ENCODE results near the gene GUCY1A1.

GUCY1A1 gene

GRCh38 chr4:155629956-155630355, 36.7 kb upstream of the GUCY1A1 start (continued):
- TF ChIP-seq SP3 (tag by site-specific recombination; IDR thresholded peaks at IDR 0.05), result no peak
- TF ChIP-seq YY1 (tag by site-specific recombination; IDR thresholded peaks at IDR 0.05), result no peak
- no peak for TF ChIP-seq ZNF843 (tag by site-specific recombination; IDR thresholded peaks at IDR 0.05)
- TF ChIP-seq MYNN (tag by site-specific recombination; IDR thresholded peaks at IDR 0.05; ENCODE audit: borderline replicate concordance), result no peak
- no peak for TF ChIP-seq SALL2 (tag by site-specific recombination; IDR thresholded peaks at IDR 0.05; ENCODE audit: borderline replicate concordance)
- TF ChIP-seq ZNF223 (tag by site-specific recombination; IDR thresholded peaks at IDR 0.05), result no peak
- no peak for TF ChIP-seq ZNF776 (tag by site-specific recombination; IDR thresholded peaks at IDR 0.05; ENCODE audit: borderline replicate concordance)
- no peak for TF ChIP-seq ZXDB (tag by site-specific recombination; IDR thresholded peaks at IDR 0.05)
- TF ChIP-seq GFI1B (tag by site-specific recombination; IDR thresholded peaks at IDR 0.05), result peak; percentile 57; the same call in 1 of the 2 replicates
- no peak for TF ChIP-seq ZNF157 (tag by site-specific recombination; IDR thresholded peaks at IDR 0.05)
- no peak for TF ChIP-seq ZNF10 (tag by site-specific recombination; IDR thresholded peaks at IDR 0.05)
- no peak for TF ChIP-seq ZBTB6 (tag by site-specific recombination; IDR thresholded peaks at IDR 0.05)
- TF ChIP-seq SCRT1 (tag by site-specific recombination; IDR thresholded peaks at IDR 0.05; ENCODE audit: borderline replicate concordance), result no peak
- TF ChIP-seq ZSCAN23 (tag by site-specific recombination; IDR thresholded peaks at IDR 0.05), result no peak

GRCh38 chr4:155632310-155632840, 34.3 kb upstream of the GUCY1A1 start:
- Histone ChIP-seq H3K36me3 (ENCODE audit: control insufficient read depth in 2 of 2, insufficient read depth in 1 of 2, low read length in 2 of 2) (no peaks in the 10 kb centered on the region), H3K27ac (ENCODE audit: extremely low read depth, low read depth, low read length) (no peak overlapping the region), H3K4me1 (ENCODE audit: control insufficient read depth, insufficient read depth, low read length) (peaks cover 13% of the 10 kb centered on the region), H3K9me3 (ENCODE audit: control insufficient read depth, insufficient read depth, low read depth, low read length) (no peaks in the 10 kb centered on the region), H3K4me3 (ENCODE audit: low read depth, low read length) (no peak overlapping the region)
- ChIA-PET CTCF (no interaction called here), POLR2A (no interaction called here)
- no peak for TF ChIP-seq GLI2 (tag by site-specific recombination; IDR thresholded peaks at IDR 0.05; ENCODE audit: borderline replicate concordance, low read depth)
- no peak for TF ChIP-seq ZSCAN4 (tag by site-specific recombination; IDR thresholded peaks at IDR 0.05)
- no peak for TF ChIP-seq ZNF426 (tag by site-specific recombination; IDR thresholded peaks at IDR 0.05)
- no peak for TF ChIP-seq ZNF837 (tag by site-specific recombination; IDR thresholded peaks at IDR 0.05)
- no peak for TF ChIP-seq ZNF175 (tag by site-specific recombination; IDR thresholded peaks at IDR 0.05)
- TF ChIP-seq ZBTB11 (tag by site-specific recombination; conservative IDR thresholded peaks at IDR 0.05; ENCODE audit: low read depth), result no peak
- no peak for TF ChIP-seq ZNF133 (tag by site-specific recombination; IDR thresholded peaks at IDR 0.05)
- TF ChIP-seq GLIS1 (tag by site-specific recombination; IDR thresholded peaks at IDR 0.05), result no peak
- TF ChIP-seq BCL6B (tag by site-specific recombination; IDR thresholded peaks at IDR 0.05), result no peak
- TF ChIP-seq ZNF280D (tag by site-specific recombination; IDR thresholded peaks at IDR 0.05), result no peak
- no peak for TF ChIP-seq ZNF843 (tag by site-specific recombination; IDR thresholded peaks at IDR 0.05)
- TF ChIP-seq ZNF280C (tag by site-specific recombination; IDR thresholded peaks at IDR 0.05), result no peak

Measured in HEK293 (cell line).